ENCODE results near the gene ITIH1.
"Not testable (repeated sequence)": the region's sequence is repeated elsewhere in the genome, so short reads cannot be mapped to it uniquely, and the experiment has no call there.

Gene ITIH1

GRCh38 chr3:52774901-52775864 is 2.2 kb upstream of the ITIH1 start:
- DNase-seq = peak; percentile 5

- DNase-seq = no peak
Measured at GRCh38 chr3:52775877-52776276, 1.5 kb upstream of the ITIH1 start.

GRCh38 chr3:52776486-52776885 is 913 bp upstream of the ITIH1 start:
- DNase-seq = not testable (repeated sequence)

DNA sequence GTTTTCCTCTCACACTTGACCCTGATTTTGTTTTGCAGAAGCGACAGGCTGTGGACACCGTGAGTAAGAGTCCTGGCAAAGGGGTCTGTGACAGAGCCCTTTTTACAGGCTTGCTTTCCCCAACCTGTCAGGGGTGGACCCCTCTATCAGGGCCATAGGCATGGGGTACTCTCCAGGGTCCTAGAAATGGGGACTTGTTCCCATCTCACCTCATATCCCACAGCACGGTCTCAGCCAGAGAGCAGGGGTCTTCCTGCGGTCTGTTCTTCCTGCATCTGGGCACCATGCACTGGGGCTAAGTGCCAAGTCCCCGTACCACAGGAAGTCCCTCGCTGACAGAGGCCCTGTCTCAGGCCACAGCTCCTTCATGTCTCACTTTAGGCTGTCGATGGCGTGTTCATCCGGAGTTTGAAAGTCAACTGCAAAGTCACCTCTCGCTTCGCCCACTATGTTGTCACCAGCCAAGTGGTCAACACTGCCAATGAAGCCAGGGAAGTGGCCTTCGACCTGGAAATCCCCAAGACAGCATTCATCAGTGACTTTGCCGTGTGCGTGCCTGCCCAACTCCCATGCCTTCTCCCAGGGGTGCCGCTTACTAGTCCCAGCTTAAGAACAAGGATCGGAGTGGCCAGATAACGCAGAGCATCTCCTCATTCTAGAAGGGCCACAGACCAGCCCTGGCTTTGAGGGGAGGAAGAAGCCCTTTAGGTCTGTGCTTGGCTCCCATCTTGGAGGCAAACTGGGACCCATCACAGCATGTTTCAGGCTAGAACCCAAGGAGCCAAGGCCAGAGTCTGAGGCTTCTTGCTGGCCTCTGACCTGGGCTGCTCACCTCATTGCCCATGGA is 783 bp downstream of the ITIH1 start:
- DNase-seq = no peak

DNA sequence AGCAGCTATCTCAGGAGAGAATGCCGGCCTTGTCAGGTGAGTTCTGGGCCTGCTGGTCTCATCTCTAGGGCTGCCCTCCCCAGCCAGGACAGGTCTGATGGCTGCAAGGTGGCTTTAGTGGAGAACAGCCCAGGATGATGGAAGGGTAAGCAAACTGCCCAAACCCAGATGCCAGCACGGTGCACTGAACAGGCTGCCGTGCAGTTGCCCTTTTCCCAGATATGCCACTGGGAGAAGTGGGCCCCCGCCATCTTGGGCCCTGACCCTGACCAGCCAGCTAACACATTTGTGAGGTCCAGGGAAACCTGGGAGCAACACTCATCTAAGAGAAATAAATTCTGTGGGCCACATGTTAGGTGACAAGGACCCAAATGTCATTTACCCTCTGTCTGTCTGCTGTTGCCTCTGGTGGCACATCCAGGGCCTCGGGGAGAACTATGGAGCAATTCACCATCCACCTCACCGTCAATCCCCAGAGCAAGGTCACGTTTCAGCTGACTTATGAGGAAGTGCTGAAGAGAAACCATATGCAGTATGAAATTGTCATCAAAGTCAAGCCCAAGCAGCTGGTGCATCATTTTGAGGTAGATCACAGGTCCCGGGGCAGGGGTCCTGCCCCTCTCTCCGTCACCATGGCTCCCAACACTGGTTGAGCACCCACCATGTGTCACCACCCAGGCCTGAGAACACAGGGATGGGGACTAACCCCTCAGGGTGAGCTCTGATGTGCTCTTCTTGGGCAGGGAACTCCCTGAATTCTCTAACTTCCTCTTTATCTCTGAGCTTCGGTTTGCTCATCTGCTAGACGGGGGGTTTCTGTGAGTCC is 1.8 kb downstream of the ITIH1 start:
- no peak for DNase-seq

- DNase-seq = no peak
Measured at GRCh38 chr3:52779837-52780585, 2.6 kb downstream of the ITIH1 start.

DNA sequence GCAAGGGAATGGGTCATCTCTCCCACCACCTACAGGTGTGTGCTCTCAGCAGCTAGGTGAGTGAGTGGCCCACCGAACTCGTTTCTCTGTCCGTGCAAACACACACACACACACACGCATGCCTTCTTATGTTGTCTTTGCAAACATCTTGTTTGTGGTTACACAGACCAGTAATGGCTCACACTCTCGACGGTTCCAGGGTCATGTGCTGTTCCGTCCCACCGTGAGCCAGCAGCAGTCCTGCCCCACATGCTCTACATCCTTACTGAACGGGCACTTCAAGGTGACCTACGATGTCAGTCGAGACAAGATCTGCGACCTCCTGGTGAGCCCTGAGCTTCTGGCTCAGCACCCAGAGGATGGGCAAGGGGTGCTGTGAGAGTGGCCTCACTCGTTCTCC is 4.3 kb downstream of the ITIH1 start:
- DNase-seq = no peak

- DNase-seq = no peak
Measured at GRCh38 chr3:52782412-52783210, 5.2 kb downstream of the ITIH1 start.

DNA sequence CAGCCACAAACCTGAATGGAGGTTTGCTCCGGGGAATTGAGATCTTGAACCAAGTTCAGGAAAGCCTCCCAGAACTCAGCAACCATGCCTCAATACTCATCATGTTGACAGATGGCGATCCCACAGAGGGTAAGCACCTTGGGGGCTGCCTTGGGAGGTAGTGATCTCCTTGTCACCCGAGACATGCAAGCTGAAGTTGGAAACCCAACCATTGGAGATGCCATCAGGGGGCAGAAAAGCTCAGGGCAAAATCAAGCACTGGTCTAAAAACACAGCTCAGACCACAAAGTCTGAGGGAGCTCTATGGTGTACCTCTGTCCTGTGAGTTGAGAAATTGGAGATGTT is 5.8 kb downstream of the ITIH1 start:
- DNase-seq = no peak

GRCh38 chr3:52784021-52784621 is 6.7 kb downstream of the ITIH1 start:
- no peak for DNase-seq

DNA sequence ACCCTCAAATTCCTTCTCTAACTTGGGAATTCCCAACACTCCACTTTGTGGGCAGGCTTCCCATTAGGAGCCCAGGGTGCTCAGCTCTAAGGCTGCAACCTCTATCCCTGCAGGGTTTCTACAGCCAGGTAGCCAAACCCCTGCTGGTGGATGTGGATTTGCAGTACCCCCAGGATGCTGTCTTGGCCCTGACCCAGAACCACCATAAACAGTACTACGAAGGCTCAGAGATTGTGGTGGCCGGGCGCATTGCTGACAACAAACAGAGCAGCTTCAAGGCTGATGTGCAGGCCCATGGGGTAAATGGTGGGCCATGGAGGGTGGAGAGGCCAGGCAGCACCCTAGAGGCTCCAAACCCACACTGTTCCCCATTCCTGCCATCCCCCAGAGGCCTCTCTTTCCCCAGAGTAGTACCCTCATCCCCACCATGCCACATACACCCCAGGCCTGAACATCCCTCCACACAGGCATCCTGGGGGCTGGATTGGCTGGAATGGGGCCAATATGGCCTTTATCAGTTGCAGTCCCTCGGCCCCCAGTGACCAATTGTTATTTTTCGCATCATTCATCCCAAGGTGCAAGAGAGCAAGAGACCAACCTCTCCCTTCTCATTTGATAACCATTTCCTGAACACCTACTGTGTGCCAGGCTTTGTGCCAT is 7.7 kb downstream of the ITIH1 start:
- no peak for DNase-seq

DNA sequence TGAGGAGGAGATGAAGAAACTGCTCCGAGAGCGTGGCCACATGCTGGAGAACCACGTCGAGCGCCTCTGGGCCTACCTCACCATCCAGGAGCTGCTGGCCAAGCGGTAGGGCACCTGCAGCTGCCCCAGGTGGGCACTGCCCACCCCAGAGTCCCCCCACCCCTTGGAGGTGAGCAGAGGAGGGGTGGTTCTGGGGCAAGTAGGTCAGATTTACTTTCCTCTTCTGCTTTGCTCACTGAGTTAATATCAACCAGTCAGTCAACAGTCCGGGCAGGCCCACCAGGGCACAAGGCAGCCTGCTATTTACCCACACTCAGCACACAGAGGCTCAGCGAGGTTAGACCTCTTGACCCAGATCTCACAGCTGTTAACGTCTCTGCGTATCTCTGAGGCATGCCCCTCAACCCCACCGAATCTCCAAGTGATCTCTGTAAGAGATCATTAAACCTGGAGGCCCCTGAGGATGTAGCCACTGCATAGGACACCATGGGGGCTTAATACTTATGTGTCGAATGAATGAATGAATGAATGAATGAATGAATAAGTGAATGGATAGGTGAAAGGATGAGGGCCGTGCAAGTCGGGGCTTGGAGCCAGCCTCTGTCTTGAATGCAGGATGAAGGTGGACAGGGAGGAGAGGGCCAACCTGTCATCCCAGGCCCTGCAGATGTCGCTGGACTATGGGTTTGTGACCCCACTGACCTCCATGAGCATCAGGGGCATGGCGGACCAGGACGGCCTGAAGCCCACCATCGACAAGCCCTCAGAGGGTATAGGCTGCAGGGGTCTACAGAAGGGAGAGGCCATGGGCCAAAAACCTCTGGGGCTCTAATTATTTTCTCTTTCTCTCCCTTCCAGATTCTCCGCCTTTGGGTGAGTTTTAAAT is 9.2 kb downstream of the ITIH1 start:
- no peak for DNase-seq

- DNase-seq = no peak
Measured at GRCh38 chr3:52787246-52787645, 9.8 kb downstream of the ITIH1 start.

- no peak for DNase-seq
Measured at GRCh38 chr3:52787672-52788625, 10.6 kb downstream of the ITIH1 start.

DNA sequence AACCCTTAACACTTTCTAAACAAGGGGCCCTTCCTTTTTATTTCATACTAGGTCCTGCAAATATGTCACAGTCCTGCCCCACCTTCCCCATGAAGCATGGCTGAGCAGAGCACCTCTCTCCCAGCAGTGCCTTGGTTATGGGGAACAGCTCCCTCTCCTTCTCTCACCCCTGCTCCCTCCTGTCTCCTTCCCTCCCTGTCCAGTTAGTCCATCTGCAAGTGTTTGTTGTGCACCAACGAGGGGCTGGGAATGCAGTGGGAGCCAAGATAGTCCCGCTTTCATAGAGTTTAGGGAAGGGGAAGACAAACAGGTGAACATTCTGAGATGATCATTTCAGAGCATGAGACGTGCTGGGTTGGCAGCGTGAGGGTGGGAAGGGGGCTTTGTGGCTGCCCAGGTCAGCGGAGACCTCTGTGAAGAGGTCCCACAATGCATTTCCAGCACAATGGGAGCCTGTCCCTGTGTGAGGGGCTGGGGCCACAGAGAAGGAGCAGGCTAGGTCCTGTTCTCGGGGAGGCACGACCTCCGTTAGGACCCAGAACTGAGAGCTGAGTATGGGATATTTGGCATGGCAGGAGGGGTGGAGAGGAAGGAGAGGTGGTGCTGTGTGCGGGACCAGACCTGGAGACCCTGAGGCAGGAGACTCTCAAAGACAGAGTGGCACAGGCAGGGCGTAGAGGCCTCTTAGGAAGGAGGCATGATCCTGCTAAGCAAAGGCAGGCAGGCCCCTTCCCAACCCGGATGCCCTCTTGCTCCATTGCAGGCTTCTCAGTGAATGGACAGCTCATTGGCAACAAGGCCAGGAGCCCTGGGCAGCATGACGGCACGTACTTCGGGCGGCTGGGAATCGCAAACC is 11.7 kb downstream of the ITIH1 start:
- no peak for DNase-seq

DNA sequence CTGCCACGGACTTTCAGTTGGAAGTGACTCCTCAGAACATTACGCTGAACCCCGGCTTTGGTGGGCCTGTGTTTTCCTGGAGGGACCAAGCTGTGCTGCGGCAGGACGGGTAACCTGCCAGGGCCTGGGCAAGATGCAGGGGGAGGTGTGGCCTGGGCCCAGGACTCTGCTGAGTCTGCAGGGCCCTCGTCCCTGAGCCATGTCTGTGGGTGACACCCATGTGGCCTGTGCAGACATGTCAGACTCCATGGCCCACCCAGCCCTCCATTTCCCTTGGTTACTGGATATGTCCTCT is 12.3 kb downstream of the ITIH1 start:
- no peak for DNase-seq

DNA sequence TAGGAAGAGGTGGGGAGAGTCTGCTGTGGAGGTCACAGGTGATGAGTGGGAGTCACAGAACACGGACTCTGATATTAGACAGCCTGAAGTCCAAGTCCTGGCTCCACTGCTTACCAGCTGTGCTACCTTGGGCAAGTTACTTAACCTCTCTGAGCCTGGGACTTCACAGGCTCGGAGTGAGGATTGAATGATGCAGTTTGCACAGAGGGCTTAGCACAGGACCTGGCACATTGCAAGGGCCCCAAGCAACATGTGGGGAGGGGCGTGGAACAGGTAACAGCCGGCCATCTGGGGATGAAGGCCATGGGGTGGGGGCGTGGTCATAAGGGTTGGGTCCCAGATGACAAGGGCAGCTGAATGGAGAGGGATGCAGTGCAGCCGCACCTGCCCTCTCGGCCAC is 12.9 kb downstream of the ITIH1 start:
- DNase-seq = no peak

Data from DMS79 treated with DMSO at 0.1 percent for 48 hours (cell line).